KOPT-K1 (cell line): Measurements from ENCODE around the gene SDC1.

Experiments
- H3K27ac ChIP-seq: fragments of 200-600 bp; sonication (generic); 2 replicates; pipeline ENCODE4 v1.5.1; 2016; ENCODE audit warnings: antibody characterized with exemption, mild to moderate bottlenecking, low read depth, low read length; ENCODE audit not compliant: poor library complexity, severe bottlenecking
- H3K36me3 ChIP-seq: fragments of 200-600 bp; sonication (generic); 2 replicates; pipeline ENCODE4 v1.5.1; 2017; ENCODE audit warnings: antibody characterized with exemption, mild to moderate bottlenecking, low read length, moderate library complexity; ENCODE audit not compliant: insufficient read depth
- H3K9me3 ChIP-seq: fragments of 200-600 bp; sonication (generic); 2 replicates; pipeline ENCODE4 v1.5.1; 2017; ENCODE audit warnings: antibody characterized with exemption, low read length, mild to moderate bottlenecking; ENCODE audit not compliant: insufficient read depth, poor library complexity, severe bottlenecking

Gene SDC1

GRCh38 chr2:20179466-20179754, 45.5 kb downstream of the SDC1 start:
- no peaks in the 10 kb centered on the region for H3K36me3 ChIP-seq
- no peaks in the 10 kb centered on the region for H3K9me3 ChIP-seq
- H3K27ac ChIP-seq, result no peak overlapping the region

GRCh38 chr2:20178666-20179465, 46.1 kb downstream of the SDC1 start:
- Histone ChIP-seq H3K36me3 (no peaks in the 10 kb centered on the region), H3K27ac (no peak overlapping the region), H3K9me3 (no peaks in the 10 kb centered on the region)

- no peak overlapping the region for H3K27ac ChIP-seq
- H3K9me3 ChIP-seq, result no peaks in the 10 kb centered on the region
- H3K36me3 ChIP-seq, result no peaks in the 10 kb centered on the region
These were observed 46.7 kb downstream of the SDC1 start for GRCh38 chr2:20178249-20178607.

- Histone ChIP-seq H3K27ac (no peak overlapping the region), H3K36me3 (no peaks in the 10 kb centered on the region), H3K9me3 (no peaks in the 10 kb centered on the region)
These were observed 47.2 kb downstream of the SDC1 start for GRCh38 chr2:20177556-20178248.

- no peaks in the 10 kb centered on the region for H3K36me3 ChIP-seq
- no peak overlapping the region for H3K27ac ChIP-seq
- H3K9me3 ChIP-seq, result no peaks in the 10 kb centered on the region
These were observed 48.2 kb downstream of the SDC1 start for GRCh38 chr2:20176760-20177159.

- Histone ChIP-seq H3K27ac (no peak overlapping the region), H3K9me3 (no peaks in the 10 kb centered on the region), H3K36me3 (no peaks in the 10 kb centered on the region)
These were observed 49.0 kb downstream of the SDC1 start for GRCh38 chr2:20175931-20176330.

- Histone ChIP-seq H3K27ac (no peak overlapping the region), H3K36me3 (no peaks in the 10 kb centered on the region)
These were observed 49.7 kb downstream of the SDC1 start for GRCh38 chr2:20175267-20175666.

GRCh38 chr2:20174410-20174809, 50.5 kb downstream of the SDC1 start:
- H3K36me3 ChIP-seq, result no peaks in the 10 kb centered on the region
- no peaks in the 10 kb centered on the region for H3K9me3 ChIP-seq
- H3K27ac ChIP-seq, result no peak overlapping the region

More at GRCh38 chr2:20175267-20175666, 49.7 kb downstream of the SDC1 start:
- H3K9me3 ChIP-seq, result no peaks in the 10 kb centered on the region

GRCh38 chr2:20173496-20174402, 51.2 kb downstream of the SDC1 start:
- no peaks in the 10 kb centered on the region for H3K36me3 ChIP-seq
- no peaks in the 10 kb centered on the region for H3K9me3 ChIP-seq
- no peak overlapping the region for H3K27ac ChIP-seq

- Histone ChIP-seq H3K36me3 (no peaks in the 10 kb centered on the region), H3K27ac (no peak overlapping the region), H3K9me3 (no peaks in the 10 kb centered on the region)
These were observed 51.9 kb downstream of the SDC1 start for GRCh38 chr2:20173064-20173463.

GRCh38 chr2:20172273-20173055, 52.5 kb downstream of the SDC1 start:
- no peak overlapping the region for H3K27ac ChIP-seq
- no peaks in the 10 kb centered on the region for H3K9me3 ChIP-seq
- no peaks in the 10 kb centered on the region for H3K36me3 ChIP-seq

- no peaks in the 10 kb centered on the region for H3K36me3 ChIP-seq
- no peaks in the 10 kb centered on the region for H3K9me3 ChIP-seq
- no peak overlapping the region for H3K27ac ChIP-seq
These were observed 53.4 kb downstream of the SDC1 start for GRCh38 chr2:20171445-20171977.

- Histone ChIP-seq H3K9me3 (no peaks in the 10 kb centered on the region), H3K27ac (no peak overlapping the region)
These were observed 54.2 kb downstream of the SDC1 start for GRCh38 chr2:20170704-20171250.

More at GRCh38 chr2:20170704-20171250, 54.2 kb downstream of the SDC1 start:
- H3K36me3 ChIP-seq, result no peaks in the 10 kb centered on the region
